Endometrium (tissue), 2 donors: ENCODE results near the gene KRTAP10-2.
"Not testable (repeated sequence)": the region's sequence is repeated elsewhere in the genome, so short reads cannot be mapped to it uniquely, and the experiment has no call there.

Experiments used
- FAIRE-seq: peaks from 2 replicates; lab custom pipeline; 2012; peaks lifted over from hg19 to GRCh38; lab: Jason Lieb, UNC
- donor health status: control.
- donor health status: control.

Gene KRTAP10-2

DNA sequence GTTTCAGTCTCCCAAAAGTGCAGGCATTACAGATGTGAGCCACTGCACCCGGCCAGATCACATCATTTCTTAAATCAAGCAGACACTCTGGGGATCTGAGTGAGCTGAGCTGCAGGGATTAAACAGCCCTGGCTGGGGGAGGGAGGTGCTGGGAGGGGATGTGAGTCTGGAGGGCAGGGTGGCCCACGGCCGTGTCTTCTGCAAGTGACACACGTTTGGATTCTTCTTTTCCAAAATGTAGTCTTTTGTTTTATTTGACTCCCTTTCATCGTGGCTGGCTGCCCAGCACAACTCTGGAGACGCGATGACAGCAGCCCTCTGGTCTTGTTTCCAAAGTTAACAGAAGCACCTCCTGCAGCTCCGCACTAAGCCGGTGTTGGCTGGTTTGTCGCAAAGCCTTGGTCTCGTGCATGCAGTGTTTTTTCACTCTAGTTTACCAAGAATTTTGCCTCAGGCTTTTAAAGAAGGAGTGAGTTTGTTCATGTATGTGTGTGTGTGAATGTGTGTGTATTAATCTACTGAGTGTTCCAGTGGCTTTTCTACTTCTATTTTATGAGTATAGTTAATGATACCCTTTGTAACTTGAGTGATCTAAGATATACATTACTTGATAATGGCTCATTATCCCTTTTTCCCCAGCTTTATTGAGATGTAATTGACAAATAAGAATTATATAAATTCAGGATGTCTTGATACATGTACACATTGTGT lies 31.9 kb upstream of the KRTAP10-2 start:
- FAIRE-seq: no peak

DNA sequence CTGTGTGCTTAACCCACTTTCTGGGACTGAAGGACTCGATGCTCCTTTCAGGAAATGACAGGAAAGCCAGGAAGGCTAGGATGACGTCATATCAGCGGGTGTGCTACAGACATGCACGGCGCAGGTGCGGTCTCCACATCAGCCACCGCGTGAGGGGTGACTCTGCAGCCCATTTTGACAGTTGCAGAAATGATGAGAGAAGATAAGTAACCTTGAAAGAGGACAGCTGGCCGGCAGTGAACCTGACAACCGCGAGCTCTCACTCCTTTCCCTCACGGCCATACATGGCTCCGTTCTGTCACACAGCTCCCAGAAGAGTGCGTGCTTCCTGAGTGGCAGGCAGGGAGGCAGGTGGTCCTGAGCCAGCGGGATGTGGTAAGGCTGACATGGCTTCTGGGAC lies 30.8 kb upstream of the KRTAP10-2 start:
- no peak for FAIRE-seq

DNA sequence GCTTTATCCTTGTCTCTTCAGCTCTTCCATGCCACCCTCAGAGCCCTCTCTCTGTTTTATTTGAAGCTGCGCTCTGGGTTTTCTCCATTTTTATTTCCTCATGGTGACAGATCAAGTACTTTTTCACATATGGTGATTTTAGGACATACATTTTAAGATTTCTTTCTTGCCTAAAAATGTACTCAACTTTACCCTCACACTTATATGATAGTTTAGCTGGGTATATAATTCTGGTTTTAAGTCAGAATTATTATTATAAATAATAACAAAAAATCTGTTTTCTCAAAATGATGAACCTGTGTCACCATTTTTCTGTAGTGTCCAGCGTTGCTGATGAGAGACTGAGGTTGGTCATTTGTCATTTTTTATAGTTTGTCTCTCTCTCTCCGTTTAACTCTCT lies 29.9 kb upstream of the KRTAP10-2 start:
- no peak for FAIRE-seq

DNA sequence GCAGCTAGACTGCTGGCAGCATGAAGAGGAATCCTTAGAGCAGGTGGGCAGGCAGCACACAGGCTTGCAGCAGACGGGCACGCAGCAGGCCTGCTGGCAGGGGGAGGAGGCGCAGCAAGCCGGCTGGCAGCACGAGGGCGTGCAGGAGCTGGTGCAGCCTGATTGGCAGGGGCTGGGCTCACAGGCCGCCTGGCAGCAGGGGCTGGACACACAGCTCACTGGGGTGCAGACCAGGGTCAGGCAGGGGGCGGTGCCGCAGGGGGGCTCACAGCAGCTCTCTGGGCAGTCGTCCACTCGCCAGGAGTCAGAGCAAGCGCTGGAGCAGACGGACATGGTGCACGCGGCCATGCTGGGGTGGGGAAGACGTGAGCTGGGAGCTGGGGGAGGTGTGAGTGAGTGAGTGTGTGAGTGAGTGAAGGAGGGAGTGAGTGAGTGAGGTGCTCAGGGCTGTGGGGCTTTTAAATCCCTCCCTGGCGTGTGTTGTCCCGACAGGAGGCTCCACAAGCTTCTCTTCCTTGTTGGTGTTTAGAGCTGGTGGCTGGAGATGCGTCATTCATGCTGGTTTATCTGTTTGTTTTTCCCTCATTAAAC lies 29.0 kb upstream of the KRTAP10-2 start, which contains the start of gene KRTAP10-5:
Gene KRTAP10-5, minus strand, starts transcription at position 374 of the 591 bp plus-strand sequence. Its CDS starts 26 bp downstream, at position 348.
- FAIRE-seq: not testable (repeated sequence)

DNA sequence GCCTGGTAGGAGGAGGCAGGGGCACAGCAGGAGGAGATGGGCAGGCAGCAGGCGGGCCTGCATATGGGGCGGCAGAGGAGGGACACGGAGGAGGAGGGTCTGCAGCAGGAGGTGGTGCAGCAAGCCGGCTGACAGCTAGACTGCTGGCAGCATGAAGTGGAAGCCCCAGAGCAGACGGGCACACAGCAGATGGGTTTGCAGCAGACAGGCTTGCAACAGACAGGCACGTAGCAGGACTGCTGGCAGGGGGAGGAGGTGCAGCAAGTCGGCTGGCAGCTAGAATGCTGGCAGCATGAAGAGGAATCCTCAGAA lies 28.5 kb upstream of the KRTAP10-2 start:
- FAIRE-seq: no peak

DNA sequence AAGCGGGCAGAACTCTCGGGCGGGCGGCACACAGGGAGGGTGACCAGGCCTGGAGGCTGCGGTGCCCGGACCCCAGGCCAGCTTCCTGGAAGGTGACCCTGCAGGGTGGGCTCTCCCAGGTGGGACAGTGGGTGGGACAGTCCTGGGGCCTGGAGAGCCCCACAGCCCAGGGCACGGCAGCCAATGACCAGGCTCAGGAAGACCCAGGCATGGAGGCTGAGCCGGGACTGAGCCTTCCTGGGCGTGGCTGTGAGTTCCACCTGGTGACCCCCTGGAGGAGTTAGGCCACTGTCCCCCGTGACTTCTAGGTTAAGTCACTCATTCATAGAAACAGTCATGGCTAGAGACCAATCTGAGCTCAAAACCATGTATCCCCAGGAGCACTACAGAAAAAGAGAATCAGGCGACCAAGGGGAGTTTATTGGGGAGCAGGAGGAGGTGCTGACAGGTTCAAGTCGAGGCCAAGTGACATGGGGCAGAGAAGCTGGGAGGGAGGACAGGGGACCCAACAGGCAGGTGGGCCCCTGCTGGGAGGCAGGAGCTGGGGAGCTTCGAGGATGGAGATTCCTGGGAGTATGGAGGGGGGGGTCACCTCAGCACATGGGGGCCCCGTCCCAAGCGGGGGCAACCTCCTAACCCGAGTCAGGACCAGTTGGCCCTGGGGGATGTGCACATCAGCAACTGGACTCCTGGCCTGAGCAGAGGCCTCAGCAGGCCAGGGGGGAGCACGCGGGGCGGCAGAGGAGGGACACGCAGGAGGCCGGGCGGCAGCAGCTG lies 27.9 kb upstream of the KRTAP10-2 start:
- FAIRE-seq: no peak

DNA sequence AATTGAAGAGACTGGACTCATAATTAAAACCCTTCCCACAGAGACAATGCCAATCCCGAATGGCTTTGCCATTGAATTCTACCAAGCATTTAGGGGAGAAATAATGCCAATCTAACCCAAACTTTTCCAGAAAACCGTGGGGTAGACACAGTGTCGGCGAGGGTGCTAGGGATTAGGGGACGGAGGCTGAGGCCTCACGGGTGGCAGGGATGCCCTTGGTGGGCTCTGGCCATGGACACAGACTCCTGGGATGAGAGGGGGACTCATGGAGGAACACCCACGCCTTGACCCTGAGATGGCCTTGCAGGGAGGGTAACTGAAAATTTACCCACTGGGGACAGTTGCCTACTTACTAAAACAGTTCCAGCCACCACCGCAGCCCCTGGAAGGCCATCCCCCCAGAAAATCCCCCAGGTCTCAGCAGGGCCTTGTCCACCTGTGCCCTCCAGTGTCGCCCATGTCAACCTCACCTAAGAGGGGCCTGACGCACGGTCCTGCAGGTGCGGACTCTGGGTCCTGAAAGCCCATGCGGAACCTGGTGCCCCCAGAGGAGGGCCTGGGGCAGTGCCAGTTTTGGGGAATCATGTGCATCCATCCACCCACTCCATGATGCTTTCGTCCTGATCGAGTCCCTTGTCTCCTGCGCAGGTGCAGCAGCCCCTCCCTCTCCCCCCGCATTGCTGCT lies 27.2 kb upstream of the KRTAP10-2 start:
- no peak for FAIRE-seq

DNA sequence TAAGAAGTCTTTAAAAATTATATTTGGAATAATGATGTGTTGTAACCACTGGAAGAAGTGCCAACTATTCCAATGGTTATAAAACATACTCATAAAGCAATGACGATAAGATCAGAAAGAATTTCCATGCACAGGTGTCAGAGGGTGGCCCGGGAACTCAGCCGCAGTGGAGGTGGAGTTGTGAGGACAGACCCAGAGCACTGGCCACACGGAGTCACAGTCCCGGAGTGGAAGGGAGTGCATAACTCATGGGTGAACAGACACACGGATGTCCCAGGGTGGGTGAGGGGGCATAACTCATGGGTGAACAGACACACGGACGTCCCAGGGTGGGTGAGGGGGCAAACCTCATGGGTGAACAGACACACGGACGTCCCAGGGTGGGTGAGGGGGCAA lies 24.7 kb upstream of the KRTAP10-2 start:
- no peak for FAIRE-seq

DNA sequence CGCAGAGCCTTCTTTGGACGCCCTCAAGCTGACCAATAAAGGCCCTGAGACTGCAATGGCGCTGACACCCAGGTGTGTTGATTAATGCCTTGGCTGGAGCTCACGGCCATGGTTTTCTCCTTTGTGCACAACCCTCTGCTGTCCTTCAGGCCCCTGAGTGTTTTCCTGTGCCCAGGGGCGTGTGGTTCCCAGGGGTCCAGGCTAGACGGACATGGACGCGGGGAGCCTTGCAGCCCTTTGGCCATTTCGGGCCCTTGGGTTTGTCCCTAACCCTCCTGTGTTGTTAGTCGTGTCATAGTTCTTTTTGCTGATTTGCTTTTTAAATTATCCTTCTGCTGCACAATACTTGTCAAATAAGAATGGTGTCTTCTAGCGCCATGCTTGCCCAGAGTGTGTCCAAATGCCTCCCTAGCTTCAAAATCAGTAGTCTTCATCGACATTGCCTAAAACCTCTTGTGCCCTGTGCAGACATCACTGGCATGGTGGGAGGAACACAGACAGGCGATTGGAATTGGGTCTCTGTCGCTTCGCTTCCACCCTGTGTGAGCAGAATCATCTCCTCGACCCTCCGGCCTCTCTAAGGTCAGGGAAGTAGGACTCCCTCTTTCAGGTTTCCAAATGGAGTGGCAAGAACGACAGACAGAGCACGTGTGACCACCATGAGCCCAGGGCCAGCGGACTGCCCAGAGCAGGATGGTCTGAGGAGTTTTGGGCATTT lies 24.2 kb upstream of the KRTAP10-2 start:
- FAIRE-seq: no peak

DNA sequence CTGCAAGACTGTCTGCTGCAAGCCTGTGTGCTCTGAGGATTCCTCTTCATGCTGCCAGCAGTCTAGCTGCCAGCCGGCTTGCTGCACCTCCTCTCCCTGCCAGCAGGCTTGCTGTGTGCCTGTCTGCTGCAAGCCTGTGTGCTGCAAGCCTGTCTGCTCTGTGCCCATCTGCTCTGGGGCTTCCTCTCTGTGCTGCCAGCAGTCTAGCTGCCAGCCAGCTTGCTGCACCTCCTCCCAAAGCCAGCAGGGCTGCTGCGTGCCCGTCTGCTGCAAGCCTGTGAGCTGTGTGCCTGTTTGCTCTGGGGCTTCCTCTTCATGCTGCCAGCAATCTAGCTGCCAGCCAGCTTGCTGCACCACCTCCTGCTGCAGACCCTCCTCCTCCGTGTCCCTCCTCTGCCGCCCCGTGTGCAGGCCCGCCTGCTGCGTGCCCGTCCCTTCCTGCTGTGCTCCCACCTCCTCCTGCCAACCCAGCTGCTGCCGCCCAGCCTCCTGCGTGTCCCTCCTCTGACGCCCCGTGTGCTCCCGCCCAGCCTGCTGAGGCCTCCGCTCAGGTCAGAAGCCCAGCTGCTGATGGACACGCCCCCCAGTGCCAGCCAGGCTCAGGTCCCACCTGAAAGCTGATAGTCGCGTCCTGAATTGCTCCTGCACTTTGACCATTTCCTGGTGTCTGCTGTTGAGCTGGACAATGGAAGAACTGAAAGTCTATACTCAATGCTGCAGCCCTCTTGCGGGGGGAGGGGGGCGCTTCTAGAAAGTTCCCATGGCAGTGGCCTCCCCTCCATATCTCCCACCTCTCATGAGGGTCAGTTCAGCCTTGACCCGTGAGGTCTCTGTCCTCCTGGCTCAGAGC lies 23.4 kb upstream of the KRTAP10-2 start:
- FAIRE-seq: no peak

DNA sequence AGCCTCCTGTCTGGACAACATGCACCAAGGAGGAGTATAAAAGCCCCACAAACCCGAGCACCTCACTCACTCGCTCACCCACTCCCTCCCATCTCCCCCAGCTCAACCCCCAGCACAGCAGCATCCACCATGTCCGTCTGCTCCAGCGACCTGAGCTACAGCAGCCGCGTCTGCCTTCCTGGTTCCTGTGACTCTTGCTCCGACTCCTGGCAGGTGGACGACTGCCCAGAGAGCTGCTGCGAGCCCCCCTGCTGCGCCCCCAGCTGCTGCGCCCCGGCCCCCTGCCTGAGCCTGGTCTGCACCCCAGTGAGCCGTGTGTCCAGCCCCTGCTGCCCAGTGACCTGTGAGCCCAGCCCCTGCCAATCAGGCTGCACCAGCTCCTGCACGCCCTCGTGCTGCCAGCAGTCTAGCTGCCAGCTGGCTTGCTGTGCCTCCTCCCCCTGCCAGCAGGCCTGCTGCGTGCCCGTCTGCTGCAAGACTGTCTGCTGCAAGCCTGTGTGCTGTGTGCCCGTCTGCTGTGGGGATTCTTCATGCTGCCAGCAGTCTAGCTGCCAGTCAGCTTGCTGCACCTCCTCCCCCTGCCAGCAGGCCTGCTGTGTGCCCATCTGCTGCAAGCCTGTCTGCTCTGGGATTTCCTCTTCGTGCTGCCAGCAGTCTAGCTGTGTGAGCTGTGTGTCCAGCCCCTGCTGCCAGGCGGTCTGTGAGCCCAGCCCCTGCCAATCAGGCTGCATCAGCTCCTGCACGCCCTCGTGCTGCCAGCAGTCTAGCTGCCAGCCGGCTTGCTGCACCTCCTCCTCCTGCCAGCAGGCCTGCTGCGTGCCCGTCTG lies 22.5 kb upstream of the KRTAP10-2 start, which contains the start of gene KRTAP10-4:
Gene KRTAP10-4, plus strand, starts transcription at position 100 of the 827 bp plus-strand sequence. Its CDS starts 30 bp downstream, at position 130.
- FAIRE-seq: not testable (repeated sequence)

DNA sequence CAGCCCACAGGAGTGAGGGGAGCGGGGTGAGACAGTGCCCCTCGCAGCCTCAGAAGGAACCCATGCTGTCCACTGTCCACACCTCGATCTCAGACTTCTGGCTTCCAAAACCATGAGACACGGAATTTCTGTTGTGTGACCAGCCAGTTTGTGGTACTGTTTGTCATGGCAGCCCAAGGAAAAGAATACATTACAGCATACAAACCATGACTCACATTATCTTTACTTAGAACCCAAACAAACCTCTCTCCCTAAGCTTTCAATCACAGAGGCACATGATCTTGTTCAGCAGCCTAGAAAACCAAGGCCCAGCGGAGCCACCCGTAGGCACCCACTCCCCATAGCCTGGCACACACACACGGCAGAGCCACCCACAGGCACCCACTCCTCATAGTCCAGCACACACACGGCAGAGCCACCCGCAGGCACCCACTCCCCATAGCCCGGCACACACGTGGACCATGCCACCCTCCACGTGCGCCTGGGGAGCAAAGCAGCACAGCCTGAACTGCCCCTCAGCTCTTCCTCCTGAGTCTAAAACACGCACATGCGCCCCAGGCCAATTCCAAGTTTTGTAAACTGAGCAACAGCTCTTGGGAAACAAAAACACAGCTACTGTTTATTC lies 21.8 kb upstream of the KRTAP10-2 start:
- no peak for FAIRE-seq

DNA sequence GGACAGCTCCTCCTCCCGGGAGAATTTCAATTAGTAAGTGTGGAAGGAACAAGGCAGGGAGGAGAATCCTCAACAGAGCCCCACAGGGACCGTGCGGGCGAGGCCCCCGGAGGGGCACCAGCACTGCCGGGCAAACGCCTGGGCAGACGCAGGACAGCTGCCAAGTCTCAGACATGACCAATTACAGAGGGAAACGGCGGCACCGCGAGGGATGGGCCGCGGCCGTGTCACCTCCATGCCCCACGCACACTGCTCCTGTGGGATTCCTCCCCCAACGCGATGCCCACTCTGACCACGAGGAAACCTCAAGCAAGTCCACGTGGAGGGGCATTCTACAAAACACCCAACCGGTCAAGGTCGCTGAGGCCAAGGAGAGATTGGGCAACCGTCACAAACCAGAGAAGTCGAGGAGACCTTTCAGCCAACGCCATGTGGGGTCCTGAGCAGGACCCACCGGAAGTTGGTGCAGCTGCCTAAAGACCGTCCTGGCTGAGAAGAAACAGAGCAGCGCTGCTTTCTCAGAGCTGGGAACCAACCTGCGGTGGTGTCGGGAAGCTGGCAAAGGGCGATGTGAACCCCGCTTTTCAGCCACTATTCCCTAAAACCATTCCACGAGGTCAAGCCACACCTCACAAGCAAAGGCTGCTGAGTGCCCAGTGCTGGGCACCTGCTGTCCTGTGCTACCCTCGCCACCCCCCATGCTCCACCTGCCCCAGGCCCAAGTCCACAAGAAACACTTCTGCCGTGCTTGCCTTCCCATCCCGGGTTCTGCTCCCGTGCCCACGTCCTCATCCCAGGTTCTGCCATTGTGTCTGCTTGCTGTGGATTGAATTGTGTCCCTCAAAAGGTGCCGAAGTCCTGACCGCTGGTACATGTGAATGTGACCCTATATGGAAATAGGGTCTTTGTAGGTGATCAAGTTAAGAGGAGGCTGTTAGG lies 20.8 kb upstream of the KRTAP10-2 start:
- no peak for FAIRE-seq

DNA sequence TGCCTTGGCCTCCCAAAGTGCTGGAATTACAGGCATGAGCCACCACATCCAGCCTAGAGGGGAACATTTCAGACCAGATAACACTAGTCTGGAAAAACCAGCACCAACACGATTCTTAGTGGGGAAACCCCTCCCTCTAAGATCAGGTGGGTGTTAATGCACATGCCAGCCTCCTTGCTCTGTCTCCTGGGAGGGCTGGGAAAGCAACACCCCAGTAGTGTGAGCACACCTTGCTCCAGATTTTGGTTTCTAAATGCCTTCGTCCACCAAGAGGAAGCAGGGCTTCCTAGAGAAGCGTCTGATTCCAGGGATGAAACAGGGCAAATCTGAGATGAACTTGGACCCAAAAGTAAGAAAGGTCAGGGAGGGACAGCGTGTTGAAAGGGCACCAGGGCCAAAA lies 20.0 kb upstream of the KRTAP10-2 start:
- no peak for FAIRE-seq

DNA sequence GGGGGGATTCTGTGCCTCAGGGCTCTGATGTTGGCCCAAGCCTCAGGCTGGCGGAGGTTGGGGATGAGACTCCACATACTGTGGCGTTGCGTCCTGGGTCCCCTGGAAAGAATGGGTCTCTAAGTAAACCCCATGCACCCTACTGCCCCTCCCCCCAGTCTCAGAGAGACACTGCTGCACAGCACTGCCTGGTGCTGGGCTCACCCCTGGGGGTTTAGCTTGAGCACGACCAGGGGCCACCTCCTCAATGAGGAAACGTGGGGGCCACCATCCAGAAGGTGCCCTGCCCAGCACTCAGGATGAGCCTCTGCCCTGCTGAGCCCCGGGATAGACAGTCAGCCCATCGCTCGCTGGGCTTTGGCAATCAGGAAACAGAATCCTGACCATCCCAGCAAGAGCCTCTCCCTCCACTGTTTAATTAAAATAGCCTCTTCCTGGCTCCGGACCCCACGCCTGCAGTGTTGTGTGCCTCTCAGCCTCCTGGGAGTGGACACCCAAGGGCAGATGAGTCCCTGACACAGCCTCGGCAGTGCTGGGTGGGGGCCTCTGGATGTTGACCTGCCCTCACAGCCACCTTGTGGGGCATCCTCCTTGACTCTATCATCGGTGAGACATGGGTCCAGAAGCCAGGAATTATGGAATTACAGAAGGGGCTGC lies 18.7 kb upstream of the KRTAP10-2 start:
- FAIRE-seq: no peak

DNA sequence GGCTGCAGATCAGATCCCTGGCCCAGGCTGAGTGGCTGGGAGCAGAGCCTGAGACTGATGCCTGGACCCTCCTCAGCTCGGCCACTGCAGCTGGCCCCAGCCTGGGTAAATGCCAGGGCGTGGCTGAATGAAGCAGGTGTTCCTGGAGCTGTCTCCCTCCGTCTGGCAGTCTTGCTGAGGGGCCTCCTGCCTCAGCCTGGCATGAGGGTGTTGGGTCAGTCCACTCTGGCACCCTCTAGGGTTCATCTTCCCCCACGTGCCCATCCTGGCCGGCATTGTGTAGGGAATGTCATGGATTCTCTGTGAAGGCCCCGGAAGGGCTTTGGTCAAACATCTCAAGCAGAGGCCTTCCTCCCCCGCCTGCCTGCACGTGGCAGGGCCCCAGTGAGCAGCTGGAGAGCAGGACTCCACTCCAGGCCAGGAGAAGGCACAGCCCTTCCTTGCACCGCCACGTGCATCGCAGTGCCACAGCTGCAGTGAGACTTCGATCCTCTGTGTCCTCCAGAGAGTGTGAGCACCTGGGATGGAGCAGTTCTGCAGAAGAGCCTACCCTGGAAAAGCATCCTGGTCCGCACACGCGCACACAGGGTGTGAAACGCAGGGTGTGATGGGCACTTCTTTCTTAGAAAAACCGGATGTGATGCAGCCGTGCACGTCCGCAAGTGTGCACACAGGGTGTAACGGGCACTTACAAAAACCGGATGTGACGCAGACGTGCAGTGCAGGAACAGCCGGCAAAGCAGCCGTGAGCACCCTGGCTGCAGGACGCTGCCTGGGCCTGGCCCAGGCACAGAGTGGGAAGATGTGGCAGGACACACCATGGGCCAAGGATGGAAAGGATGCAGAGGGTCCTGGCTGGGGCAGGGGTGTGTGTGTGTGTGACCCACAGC lies 17.6 kb upstream of the KRTAP10-2 start:
- no peak for FAIRE-seq

DNA sequence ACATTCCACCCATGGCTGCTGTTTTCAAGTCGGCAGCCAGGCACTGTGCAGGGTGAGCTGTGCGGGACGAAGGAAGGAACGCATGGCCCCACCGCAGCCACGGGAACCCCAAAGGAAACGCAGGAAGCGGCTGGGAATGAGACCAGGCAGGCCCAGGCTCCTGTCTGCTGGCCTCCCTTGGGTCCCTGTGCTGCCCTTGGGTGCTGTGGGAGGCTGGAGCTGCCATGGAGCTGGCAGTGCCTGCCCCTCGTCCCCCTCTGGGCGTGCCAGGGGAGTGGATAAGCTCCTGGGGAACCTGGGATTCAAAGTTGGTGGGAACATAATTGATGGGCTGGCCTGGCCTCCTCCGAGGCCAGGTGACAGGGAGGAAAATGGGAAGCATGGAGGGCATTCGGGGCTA lies 17.0 kb upstream of the KRTAP10-2 start:
- FAIRE-seq: no peak
